K562 (cell line): ENCODE measurements around the gene KHSRP.

ENCODE experiments used
- BACH1 ChIP-seq: fragments of 200-800 bp; sonication (Bioruptor generic); IDR thresholded peaks from 2 replicates; pipeline ENCODE4 v1.6.1; 2016; ENCODE audit warnings: missing genetic modification characterization, missing compliant biosample characterization
- EP300 ChIP-seq: IDR thresholded peaks from 2 replicates; pipeline ENCODE4 v1.6.1; 2012; ENCODE audit warnings: low read length, improper control_type of control experiment
- POLR2AphosphoS5 ChIP-seq: IDR thresholded peaks from 2 replicates; pipeline ENCODE4 v1.6.1; 2011; ENCODE audit warnings: mild to moderate bottlenecking, low read depth, low read length, moderate library complexity; ENCODE audit not compliant: control insufficient read depth, insufficient read depth
- TBP ChIP-seq: optimal IDR thresholded peaks from 2 replicates; pipeline ENCODE3; 2011; ENCODE audit warnings: low read depth, low read length, improper control_type of control experiment
- TCF7L2 ChIP-seq: fragments of 150-350 bp; IDR thresholded peaks from 2 replicates; pipeline ENCODE4 v1.6.1; 2016; ENCODE audit warnings: low read depth, mild to moderate bottlenecking, low read length, moderate library complexity
- ZNF347 ChIP-seq: fragments of 450-650 bp; formaldehyde crosslinking; IDR thresholded peaks from 2 replicates; pipeline ENCODE4 v1.4.0; 2020; ENCODE audit warnings: low read depth, mild to moderate bottlenecking, moderate library complexity
- ZZZ3 ChIP-seq: fragments of 450-650 bp; IDR thresholded peaks from 2 replicates; pipeline ENCODE4 v1.6.1; 2016; ENCODE audit warnings: antibody characterized with exemption, mild to moderate bottlenecking, moderate library complexity

- TF ChIP-seq TCF7L2 (no peak), ZZZ3 (no peak), POLR2AphosphoS5 (no peak), BACH1 (tag) (no peak), EP300 (no peak), ZNF347 (CRISPR knock-in tag) (no peak), TBP (no peak)
Measured at GRCh38 chr19:6455924-6456323, 31.3 kb upstream of the KHSRP start.
